Measurements from ENCODE around the gene KTN1. TPM values are rescaled to one million over a fixed set of nuclear protein-coding genes. Genes with fewer than 3 reads are reported as not detected.

KTN1 gene
- polyA plus RNA-seq, 1 donor from 2014 or later: 95.0 TPM

GRCh38 chr14:55603401-55603953 lies 23.5 kb downstream of the KTN1 start:
- no peaks in the 10 kb centered on the region for H3K9me3 ChIP-seq (ENCODE audit: low read length)
- no peaks in the 10 kb centered on the region for H3K36me3 ChIP-seq (ENCODE audit: insufficient read depth, low read length)
- no peaks in the 10 kb centered on the region for H3K27me3 ChIP-seq (ENCODE audit: insufficient read depth, low read depth, low read length)
- TF ChIP-seq TAF1 (IDR thresholded peaks at IDR 0.05; ENCODE audit: low read depth): no peak
- no peak for TF ChIP-seq POLR2AphosphoS5 (IDR thresholded peaks at IDR 0.05)
- TF ChIP-seq REST (IDR thresholded peaks at IDR 0.05; ENCODE audit: borderline replicate concordance): no peak
- TF ChIP-seq EP300 (conservative IDR thresholded peaks at IDR 0.05; ENCODE audit: poor library complexity, severe bottlenecking): no peak
- no peak for TF ChIP-seq RAD21 (conservative IDR thresholded peaks at IDR 0.05)
- TF ChIP-seq SMC3 (conservative IDR thresholded peaks at IDR 0.05; ENCODE audit: poor library complexity): no peak
- no peak for TF ChIP-seq MXI1 (conservative IDR thresholded peaks at IDR 0.05; ENCODE audit: poor library complexity, severe bottlenecking)
- no peak for TF ChIP-seq CTCF (IDR thresholded peaks at IDR 0.05; ENCODE audit: poor library complexity, severe bottlenecking)
- no peak for TF ChIP-seq EZH2 (IDR thresholded peaks at IDR 0.05; ENCODE audit: borderline replicate concordance, insufficient read depth, low read length, poor library complexity, severe bottlenecking)
- no peaks in the 10 kb centered on the region for H3K9me2 ChIP-seq (ENCODE audit: insufficient read depth, low read length)
- no peak overlapping the region for H3K4me2 ChIP-seq (ENCODE audit: low read length)
- H3K79me2 ChIP-seq (replicated peaks; ENCODE audit: insufficient read depth, low read length): peaks cover 51% of the 10 kb centered on the region
- H2AFZ ChIP-seq (ENCODE audit: low read depth, low read length): no peak overlapping the region
- H3K9ac ChIP-seq (ENCODE audit: low read length): no peak overlapping the region
- no peak overlapping the region for H3K4me3 ChIP-seq (ENCODE audit: low read length)
- no peaks in the 10 kb centered on the region for H3F3A ChIP-seq (ENCODE audit: insufficient read depth, low read length, poor library complexity, severe bottlenecking)
- no peak overlapping the region for H3K27ac ChIP-seq (ENCODE audit: low read length)
- H4K20me1 ChIP-seq (ENCODE audit: insufficient read depth): no peaks in the 10 kb centered on the region

GRCh38 chr14:55604488-55604887 lies 24.5 kb downstream of the KTN1 start:
- Histone ChIP-seq H3K79me2 (replicated peaks; ENCODE audit: insufficient read depth, low read length) (peaks cover 44% of the 10 kb centered on the region), H3K36me3 (ENCODE audit: insufficient read depth, low read length) (no peaks in the 10 kb centered on the region), H3K9ac (ENCODE audit: low read length) (no peak overlapping the region), H3F3A (ENCODE audit: insufficient read depth, low read length, poor library complexity, severe bottlenecking) (no peaks in the 10 kb centered on the region), H3K27ac (ENCODE audit: low read length) (no peak overlapping the region), H2AFZ (ENCODE audit: low read depth, low read length) (no peak overlapping the region), H3K4me3 (ENCODE audit: low read length) (no peak overlapping the region), H3K4me2 (ENCODE audit: low read length) (no peak overlapping the region), H3K9me3 (ENCODE audit: low read length) (no peaks in the 10 kb centered on the region), H3K9me2 (ENCODE audit: insufficient read depth, low read length) (no peaks in the 10 kb centered on the region), H3K27me3 (ENCODE audit: insufficient read depth, low read depth, low read length) (no peaks in the 10 kb centered on the region), H4K20me1 (ENCODE audit: insufficient read depth) (no peaks in the 10 kb centered on the region)
- no peak for TF ChIP-seq REST (IDR thresholded peaks at IDR 0.05; ENCODE audit: borderline replicate concordance)
- no peak for TF ChIP-seq SMC3 (conservative IDR thresholded peaks at IDR 0.05; ENCODE audit: poor library complexity)
- no peak for TF ChIP-seq EP300 (conservative IDR thresholded peaks at IDR 0.05; ENCODE audit: poor library complexity, severe bottlenecking)
- TF ChIP-seq EZH2 (IDR thresholded peaks at IDR 0.05; ENCODE audit: borderline replicate concordance, insufficient read depth, low read length, poor library complexity, severe bottlenecking): no peak
- TF ChIP-seq MXI1 (conservative IDR thresholded peaks at IDR 0.05; ENCODE audit: poor library complexity, severe bottlenecking): no peak
- no peak for TF ChIP-seq RAD21 (conservative IDR thresholded peaks at IDR 0.05)
- TF ChIP-seq CTCF (IDR thresholded peaks at IDR 0.05; ENCODE audit: poor library complexity, severe bottlenecking): no peak
- TF ChIP-seq POLR2AphosphoS5 (IDR thresholded peaks at IDR 0.05): no peak
- TF ChIP-seq TAF1 (IDR thresholded peaks at IDR 0.05; ENCODE audit: low read depth): no peak

Measured in neural cell (in vitro differentiated cells).